ENCODE results near the gene ATP2C1. TPM values are rescaled to one million over a fixed set of nuclear protein-coding genes. Genes with fewer than 3 reads are reported as not detected.
A peak's percentile ranks its signal among the peaks of the same experiment; 100 is the strongest.

The ATP2C1 gene
- total RNA-seq, 3 donors from 2014 or later, result 54.9 to 61.6 (median 56.9) TPM

- H3K9me3 ChIP-seq, result no peaks in the 10 kb centered on the region
- H3K4me1 ChIP-seq (ENCODE audit: low read depth), result no peaks in the 10 kb centered on the region
- no peaks in the 10 kb centered on the region for H3K36me3 ChIP-seq (ENCODE audit: low read depth)
- DNase-seq (no peak), ATAC-seq (no peak)
- intact Hi-C loops (cut with DNase I, micrococcal nuclease), result no loop called here
- TF ChIP-seq CTCF (IDR thresholded peaks at IDR 0.05), result no peak
- H3K4me3 ChIP-seq, result no peak overlapping the region
Observed at GRCh38 chr3:131007782-131008181, 113.9 kb downstream of the ATP2C1 start.

GRCh38 chr3:131008326-131008725, 114.4 kb downstream of the ATP2C1 start:
- no peak for ATAC-seq

GRCh38 chr3:131009698-131010097, 115.8 kb downstream of the ATP2C1 start:
- intact Hi-C loops (cut with DNase I, micrococcal nuclease), result loop anchor here in 1 of 2 donors (10.0 kb wide), 1 partner anchor 105 kb away; no protein-coding TSS in a partner anchor
- no peak for TF ChIP-seq CTCF (IDR thresholded peaks at IDR 0.05)
- DNase-seq, result no peak
- ATAC-seq, result peak; percentile 44
- H3K9me3 ChIP-seq, result no peaks in the 10 kb centered on the region
- H3K36me3 ChIP-seq (ENCODE audit: low read depth), result peaks cover 6% of the 10 kb centered on the region
- no peak overlapping the region for H3K4me3 ChIP-seq
- no peaks in the 10 kb centered on the region for H3K4me1 ChIP-seq (ENCODE audit: low read depth)

More at GRCh38 chr3:131008326-131008725, 114.4 kb downstream of the ATP2C1 start:
- no peak for DNase-seq
- Histone ChIP-seq H3K4me3 (no peak overlapping the region), H3K9me3 (no peaks in the 10 kb centered on the region), H3K36me3 (ENCODE audit: low read depth) (no peaks in the 10 kb centered on the region), H3K4me1 (ENCODE audit: low read depth) (no peaks in the 10 kb centered on the region)
- intact Hi-C loops (cut with DNase I, micrococcal nuclease), result no loop called here
- TF ChIP-seq CTCF (IDR thresholded peaks at IDR 0.05), result no peak

GRCh38 chr3:131018970-131019369, 125.1 kb downstream of the ATP2C1 start:
- DNase-seq (no peak), ATAC-seq (no peak)
- no peak for TF ChIP-seq CTCF (IDR thresholded peaks at IDR 0.05)
- no peak overlapping the region for H3K4me3 ChIP-seq
- no peaks in the 10 kb centered on the region for H3K9me3 ChIP-seq
- intact Hi-C loops (cut with DNase I, micrococcal nuclease), result loop anchor here in 1 of 2 donors (10.0 kb wide), 1 partner anchor 114 kb away; no protein-coding TSS in a partner anchor
- H3K4me1 ChIP-seq (ENCODE audit: low read depth), result peaks cover 2% of the 10 kb centered on the region
- H3K36me3 ChIP-seq (ENCODE audit: low read depth), result peaks cover under 1% of the 10 kb centered on the region

- H3K4me3 ChIP-seq, result no peak overlapping the region
- peaks cover 2% of the 10 kb centered on the region for H3K4me1 ChIP-seq (ENCODE audit: low read depth)
- no peaks in the 10 kb centered on the region for H3K36me3 ChIP-seq (ENCODE audit: low read depth)
- ATAC-seq (peak; percentile 10), DNase-seq (no peak)
- intact Hi-C loops (cut with DNase I, micrococcal nuclease), result no loop called here
- H3K9me3 ChIP-seq, result no peaks in the 10 kb centered on the region
- TF ChIP-seq CTCF (IDR thresholded peaks at IDR 0.05), result no peak
Observed at GRCh38 chr3:131020122-131020693, 126.3 kb downstream of the ATP2C1 start.
